GM23338 (cell line): ENCODE results near the gene NPM3. TPM values are rescaled to one million over a fixed set of nuclear protein-coding genes. Genes with fewer than 3 reads are reported as not detected.

ENCODE experiments used
- ATAC-seq: fragments of 200-7000 bp; cut with Tn5 transposase; 3 replicates; pipeline ENCODE4 v1.9.1; 2020
- DNase-seq: peaks from one replicate; pipeline ENCODE4 v3.0.0-alpha.2; 2015; ENCODE audit warnings: low spot score
- H2AFZ ChIP-seq: fragments of 200-600 bp; sonication (generic); 2 replicates; pipeline ENCODE4 v1.8.0; 2016; ENCODE audit warnings: antibody characterized with exemption, mild to moderate bottlenecking, moderate library complexity
- H3F3A ChIP-seq: fragments of 200-600 bp; sonication (generic); replicated peaks from 2 replicates; pipeline ENCODE4 v1.8.0; 2017; ENCODE audit warnings: antibody characterized with exemption, mixed run types, low read depth
- H3K27ac ChIP-seq: fragments of 200-600 bp; sonication (generic); 2 replicates; pipeline ENCODE4 v1.6.1; 2016; ENCODE audit warnings: low read depth
- H3K27me3 ChIP-seq: fragments of 200-600 bp; sonication (generic); 2 replicates; pipeline ENCODE4 v1.8.0; 2016; ENCODE audit warnings: mild to moderate bottlenecking, mixed run types, moderate library complexity; ENCODE audit not compliant: insufficient read depth
- H3K36me3 ChIP-seq: fragments of 200-600 bp; sonication (generic); 2 replicates; pipeline ENCODE4 v1.8.0; 2016; ENCODE audit warnings: mild to moderate bottlenecking; ENCODE audit not compliant: insufficient read depth
- H3K4me1 ChIP-seq: fragments of 200-600 bp; sonication (generic); 2 replicates; pipeline ENCODE4 v1.8.0; 2016; ENCODE audit warnings: mild to moderate bottlenecking, moderate library complexity; ENCODE audit not compliant: insufficient read depth
- H3K4me2 ChIP-seq: fragments of 200-600 bp; sonication (generic); 2 replicates; pipeline ENCODE4 v1.7.1; 2017; ENCODE audit warnings: mixed run types
- H3K4me3 ChIP-seq: fragments of 200-600 bp; sonication (generic); 2 replicates; pipeline ENCODE4 v1.6.1; 2016; ENCODE audit warnings: mixed run types
- H3K79me2 ChIP-seq: fragments of 200-600 bp; sonication (generic); replicated peaks from 2 replicates; pipeline ENCODE4 v1.8.0; 2017; ENCODE audit warnings: mild to moderate bottlenecking; ENCODE audit not compliant: insufficient read depth
- H3K9me2 ChIP-seq: fragments of 200-600 bp; sonication (generic); 2 replicates; pipeline ENCODE4 v1.8.0; 2017; ENCODE audit not compliant: insufficient read depth
- H4K20me1 ChIP-seq: fragments of 200-600 bp; sonication (generic); replicated peaks from 2 replicates; pipeline ENCODE4 v1.8.0; 2017; ENCODE audit warnings: mild to moderate bottlenecking; ENCODE audit not compliant: insufficient read depth
- H3K27ac Mint-ChIP-seq: 2 replicates; pipeline ENCODE4 v1.8.0; 2020; ENCODE audit warnings: inconsistent platforms, mild to moderate bottlenecking, moderate library complexity, mixed read lengths
- H3K27me3 Mint-ChIP-seq: 3 replicates; pipeline ENCODE4 v1.8.0; 2022; ENCODE audit warnings: low read depth, mild to moderate bottlenecking, moderate library complexity, mixed read lengths, inconsistent platforms; ENCODE audit not compliant: insufficient read depth, poor library complexity
- H3K36me3 Mint-ChIP-seq: 3 replicates; pipeline ENCODE4 v1.8.0; 2021; ENCODE audit warnings: low read depth, mild to moderate bottlenecking, inconsistent platforms, moderate library complexity, mixed read lengths
- H3K4me1 Mint-ChIP-seq: 3 replicates; pipeline ENCODE4 v1.8.0; 2020; ENCODE audit warnings: mild to moderate bottlenecking, inconsistent platforms, mixed read lengths
- H3K4me3 Mint-ChIP-seq: 3 replicates; pipeline ENCODE4 v1.8.0; 2021; ENCODE audit warnings: moderate library complexity, mild to moderate bottlenecking, inconsistent platforms, mixed read lengths
- H3K9me3 Mint-ChIP-seq: 3 replicates; pipeline ENCODE4 v1.8.0; 2020; ENCODE audit warnings: moderate library complexity, mild to moderate bottlenecking, inconsistent platforms, mixed read lengths
- EZH2phosphoT487 ChIP-seq: fragments of 200-600 bp; sonication (generic); IDR thresholded peaks from one replicate; pipeline ENCODE4 v1.8.1; 2018; ENCODE audit warnings: antibody characterized with exemption; ENCODE audit not compliant: unreplicated experiment
- JUNB ChIP-seq: IDR thresholded peaks from one replicate; pipeline ENCODE4 v1.6.1; 2016; ENCODE audit warnings: antibody characterized with exemption; ENCODE audit not compliant: unreplicated experiment
- REST ChIP-seq: IDR thresholded peaks from one replicate; pipeline ENCODE4 v1.6.1; 2018; ENCODE audit warnings: antibody characterized with exemption; ENCODE audit not compliant: unreplicated experiment
- STAT1 ChIP-seq: IDR thresholded peaks from one replicate; pipeline ENCODE4 v1.6.1; 2016; ENCODE audit warnings: antibody characterized with exemption; ENCODE audit not compliant: unreplicated experiment
- ZNF331 ChIP-seq: fragments of 250-450 bp; sonication (Bioruptor Pico); IDR thresholded peaks from 2 replicates; pipeline ENCODE4 v1.5.0; 2020; ENCODE audit warnings: low read depth, mild to moderate bottlenecking, moderate library complexity
- ZNF462 ChIP-seq: fragments of 250-450 bp; sonication (Bioruptor Pico); IDR thresholded peaks from 2 replicates; pipeline ENCODE4 v1.5.0; 2020; ENCODE audit warnings: mild to moderate bottlenecking, moderate library complexity
- polyA plus RNA-seq: library from polyadenylated mRNA; unstranded; fragments of >200 nt; fragmentation: Nextera tagmentation; extraction: Ambion mirVana; gene quantifications from 2 replicates; pipeline ENCODE4 v1.2.1, GENCODE V29; 2016
- total RNA-seq: library from RNA; depleted of rRNA; stranded (reverse); fragments of >200 nt; shearing (Covaris generic); gene quantifications from 2 replicates; pipeline ENCODE4 v1.2.3, GENCODE V29; 2014
- TF ChIP-seq, protein P1 (sequence below): IDR thresholded peaks from 2 replicates; pipeline ENCODE4 v1.6.1; 2016; ENCODE audit warnings: antibody characterized with exemption
- TF ChIP-seq, protein P2 (sequence below), 2 experiments: fragments of 200-600 bp in 1 of 2; sonication (generic) in 1 of 2; conservative IDR thresholded peaks; 2 replicates each; pipeline versions ENCODE4 v1.5.1 to v1.6.1; 2016 to 2017; ENCODE audit warnings: antibody characterized with exemption in 2 of 2, low read depth in 2 of 2, mild to moderate bottlenecking in 2 of 2, moderate library complexity in 1 of 2

Gene NPM3
- total and polyA plus RNA-seq, 2 experiments from 2014 or later = 31.5 to 258 TPM

GRCh38 chr10:101826852-101827434 lies 43.7 kb upstream of the NPM3 start:
- Mint-ChIP-seq H3K36me3 (peaks cover 3% of the 10 kb centered on the region; the same call in 1 of the 3 replicates), H3K9me3 (no peaks in the 10 kb centered on the region; the same call in 1 of the 3 replicates), H3K4me1 (peaks cover 17% of the 10 kb centered on the region), H3K27ac (no peak overlapping the region), H3K27me3 (peaks cover 17% of the 10 kb centered on the region), H3K4me3 (no peak overlapping the region; the same call in 2 of the 3 replicates)
- H3K4me3 ChIP-seq = no peak overlapping the region
- peaks cover 17% of the 10 kb centered on the region for H3K4me1 ChIP-seq
- no peaks in the 10 kb centered on the region for H3K9me2 ChIP-seq
- H3K27me3 ChIP-seq = no peaks in the 10 kb centered on the region
- no peak for TF ChIP-seq EZH2phosphoT487
- DNase-seq = no peak
- peaks cover 4% of the 10 kb centered on the region for H4K20me1 ChIP-seq
- H3K79me2 ChIP-seq = no peaks in the 10 kb centered on the region
- no peaks in the 10 kb centered on the region for H3K36me3 ChIP-seq
- ATAC-seq = no peak
- H3F3A ChIP-seq = peaks cover 18% of the 10 kb centered on the region
- H3K27ac ChIP-seq = no peak overlapping the region
- H2AFZ ChIP-seq = no peak overlapping the region
- no peak overlapping the region for H3K4me2 ChIP-seq

DNA sequence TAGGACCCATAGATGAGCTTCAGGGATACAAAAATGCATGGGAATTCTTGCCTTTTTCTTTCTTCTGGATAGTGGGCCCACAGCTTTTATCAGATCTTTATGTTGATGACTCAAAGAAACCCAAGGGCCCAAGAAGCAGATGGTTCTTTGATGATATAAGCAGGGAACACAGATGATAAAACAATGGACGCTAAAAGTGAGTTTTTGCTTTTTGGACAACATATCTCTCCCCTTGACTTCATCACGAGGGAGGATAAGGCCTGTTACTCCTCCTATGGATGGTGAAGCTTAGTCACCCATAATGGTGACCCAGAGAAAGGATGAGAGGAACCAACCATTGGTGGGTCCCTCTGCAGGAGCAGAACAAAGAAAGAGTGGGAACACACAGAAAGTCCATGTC lies 41.5 kb upstream of the NPM3 start:
- no peaks in the 10 kb centered on the region; the same call in 2 of the 3 replicates for H3K9me3 Mint-ChIP-seq
- no peaks in the 10 kb centered on the region for H3K36me3 ChIP-seq
- H4K20me1 ChIP-seq = peaks cover 4% of the 10 kb centered on the region
- H3K4me1 ChIP-seq = peaks cover 5% of the 10 kb centered on the region; the same call in 1 of the 2 replicates
- H3K4me3 ChIP-seq = no peak overlapping the region
- H3K27ac Mint-ChIP-seq = no peak overlapping the region
- ATAC-seq (no peak), DNase-seq (no peak)
- H3K27me3 Mint-ChIP-seq = peaks cover 8% of the 10 kb centered on the region
- no peak overlapping the region for H3K27ac ChIP-seq
- peaks cover 4% of the 10 kb centered on the region for H3F3A ChIP-seq
- no peak overlapping the region for H3K4me3 Mint-ChIP-seq
- no peak overlapping the region for H2AFZ ChIP-seq
- peaks cover 3% of the 10 kb centered on the region; the same call in 1 of the 3 replicates for H3K36me3 Mint-ChIP-seq
- H3K79me2 ChIP-seq = peaks cover 6% of the 10 kb centered on the region
- H3K27me3 ChIP-seq = no peaks in the 10 kb centered on the region
- H3K9me2 ChIP-seq = no peaks in the 10 kb centered on the region
- H3K4me1 Mint-ChIP-seq = peaks cover 5% of the 10 kb centered on the region
- no peak overlapping the region for H3K4me2 ChIP-seq
- TF ChIP-seq EZH2phosphoT487 (no peak), ZNF462 (CRISPR knock-in tag) (no peak), ZNF331 (CRISPR knock-in tag) (no peak), STAT1 (no peak), JUNB (no peak), REST (no peak)
- TF ChIP-seq, protein P1, sequence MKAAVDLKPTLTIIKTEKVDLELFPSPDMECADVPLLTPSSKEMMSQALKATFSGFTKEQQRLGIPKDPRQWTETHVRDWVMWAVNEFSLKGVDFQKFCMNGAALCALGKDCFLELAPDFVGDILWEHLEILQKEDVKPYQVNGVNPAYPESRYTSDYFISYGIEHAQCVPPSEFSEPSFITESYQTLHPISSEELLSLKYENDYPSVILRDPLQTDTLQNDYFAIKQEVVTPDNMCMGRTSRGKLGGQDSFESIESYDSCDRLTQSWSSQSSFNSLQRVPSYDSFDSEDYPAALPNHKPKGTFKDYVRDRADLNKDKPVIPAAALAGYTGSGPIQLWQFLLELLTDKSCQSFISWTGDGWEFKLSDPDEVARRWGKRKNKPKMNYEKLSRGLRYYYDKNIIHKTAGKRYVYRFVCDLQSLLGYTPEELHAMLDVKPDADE = no peak
- TF ChIP-seq, protein P2, sequence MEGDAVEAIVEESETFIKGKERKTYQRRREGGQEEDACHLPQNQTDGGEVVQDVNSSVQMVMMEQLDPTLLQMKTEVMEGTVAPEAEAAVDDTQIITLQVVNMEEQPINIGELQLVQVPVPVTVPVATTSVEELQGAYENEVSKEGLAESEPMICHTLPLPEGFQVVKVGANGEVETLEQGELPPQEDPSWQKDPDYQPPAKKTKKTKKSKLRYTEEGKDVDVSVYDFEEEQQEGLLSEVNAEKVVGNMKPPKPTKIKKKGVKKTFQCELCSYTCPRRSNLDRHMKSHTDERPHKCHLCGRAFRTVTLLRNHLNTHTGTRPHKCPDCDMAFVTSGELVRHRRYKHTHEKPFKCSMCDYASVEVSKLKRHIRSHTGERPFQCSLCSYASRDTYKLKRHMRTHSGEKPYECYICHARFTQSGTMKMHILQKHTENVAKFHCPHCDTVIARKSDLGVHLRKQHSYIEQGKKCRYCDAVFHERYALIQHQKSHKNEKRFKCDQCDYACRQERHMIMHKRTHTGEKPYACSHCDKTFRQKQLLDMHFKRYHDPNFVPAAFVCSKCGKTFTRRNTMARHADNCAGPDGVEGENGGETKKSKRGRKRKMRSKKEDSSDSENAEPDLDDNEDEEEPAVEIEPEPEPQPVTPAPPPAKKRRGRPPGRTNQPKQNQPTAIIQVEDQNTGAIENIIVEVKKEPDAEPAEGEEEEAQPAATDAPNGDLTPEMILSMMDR (conservative IDR thresholded peaks at IDR 0.05; ENCODE audit: low read depth in 2 of 2) = no peak
